ENCODE data around the gene LLGL2. TPM values are rescaled to one million over a fixed set of nuclear protein-coding genes. Genes with fewer than 3 reads are reported as not detected.
A peak's percentile ranks its signal among the peaks of the same experiment; 100 is the strongest.

Gene LLGL2
- total and polyA plus RNA-seq, 2 donors (not counting 1 experiment from before 2014, with no cell fraction given) = 40.6 to 52.0 TPM

- ATAC-seq (ENCODE audit: low read depth) (no peak), DNase-seq (peak; percentile 40)
- peak overlapping the region; percentile 78 for H3K4me3 Mint-ChIP-seq
- Histone ChIP-seq H4K20me1 (ENCODE audit: control insufficient read depth, insufficient read depth, low read length, poor library complexity, severe bottlenecking) (peaks cover 10% of the 10 kb centered on the region), H3K27ac (ENCODE audit: low read length in 2 of 2) (no peak overlapping the region), H3K79me2 (ENCODE audit: control insufficient read depth, insufficient read depth, low read length) (peaks cover 11% of the 10 kb centered on the region), H3K4me1 (ENCODE audit: control insufficient read depth in 2 of 2, insufficient read depth in 2 of 2, low read length in 2 of 2) (peaks cover 26 to 39% of the 10 kb centered on the region in 2 donors), H3K9ac (ENCODE audit: low read length) (peak overlapping the region; percentile 89), H3K36me3 (replicated peaks in 1 of 2; ENCODE audit: control extremely low read depth in 1 of 2, control insufficient read depth in 1 of 2, extremely low read depth in 1 of 2, insufficient read depth in 2 of 2, low read length in 1 of 2) (no peaks in the 10 kb centered on the region), H3K9me3 (ENCODE audit: control extremely low read depth in 1 of 3, control insufficient read depth in 2 of 3, insufficient read depth in 1 of 3, low read length in 2 of 3) (no peaks in the 10 kb centered on the region), H3K4me3 (ENCODE audit: control extremely low read depth in 1 of 5, extremely low read depth in 1 of 5, insufficient read depth in 1 of 5, low read depth in 2 of 5, low read length in 4 of 5) (peak overlapping the region in 4 of 5 experiments; percentile 63 to 96 (median 72)), H3K4me2 (replicated peaks; ENCODE audit: low read depth, low read length, poor library complexity, severe bottlenecking) (peak overlapping the region; percentile 100), H2AFZ (ENCODE audit: insufficient read depth, low read depth, low read length, poor library complexity, severe bottlenecking) (peak overlapping the region; percentile 87), H3K27me3 (replicated peaks in 1 of 4; ENCODE audit: control extremely low read depth in 1 of 4, control insufficient read depth in 3 of 4, insufficient read depth in 4 of 4, low read length in 3 of 4) (no peaks in the 10 kb centered on the region)
- POLR2A ChIA-PET = interaction anchor here (0.5 kb wide), 1 partner anchor 74 kb away, joined by 5 read pairs; no protein-coding TSS in a partner anchor
- no peak for TF ChIP-seq CTCF (IDR thresholded peaks at IDR 0.05)
- TF ChIP-seq EZH2 (IDR thresholded peaks at IDR 0.05; ENCODE audit: borderline replicate concordance, insufficient read depth, low read depth, low read length, poor library complexity, severe bottlenecking) = peak; percentile 47
- 1% methylated on average over 41 of the region's 50 CpGs for WGBS (ENCODE audit: insufficient coverage)
- peaks cover 19% of the 10 kb centered on the region for H3K4me1 Mint-ChIP-seq
- no peaks in the 10 kb centered on the region for H3K27me3 Mint-ChIP-seq
- no peak overlapping the region for H3K27ac Mint-ChIP-seq
- CTCF ChIA-PET = interaction anchor here (1.1 to 1.2 kb wide), 2 partner anchors 10 to 224 kb away, joined by 3 to 4 read pairs; no protein-coding TSS in a partner anchor
- intact Hi-C loops (cut with micrococcal nuclease) = loop anchor here (2.0 to 10.0 kb wide), 5 partner anchors 88 to 1222 kb away; partner anchors contain the start of genes GALK1, GRB2, MFSD11 and SRSF2
- no peaks in the 10 kb centered on the region for H3K9me3 Mint-ChIP-seq (ENCODE audit: insufficient read depth)
These were observed 10.5 kb upstream of the LLGL2 start for GRCh38 chr17:75514919-75515495.
